Memory B cell (primary cell): ENCODE measurements around the gene RNF8.
"Not testable (repeated sequence)": the region's sequence is repeated elsewhere in the genome, so short reads cannot be mapped to it uniquely, and the experiment has no call there.

ENCODE experiments used
- ATAC-seq: fragments of 150-1000 bp; cut with Tn5 transposase; 2 replicates; pipeline ENCODE4 v1.10.0; 2021; ENCODE audit warnings: low read depth, mild to moderate bottlenecking, moderate library complexity
- DNase-seq, 2 donors: peaks; one replicate each; pipeline ENCODE4 v3.0.0; 2022; ENCODE audit warnings: low spot score in 2 of 2
- H3K27ac Mint-ChIP-seq: one replicate; pipeline ENCODE4 v1.8.0; 2022; ENCODE audit warnings: mild to moderate bottlenecking, moderate library complexity, mixed read lengths
- H3K27me3 Mint-ChIP-seq: one replicate; pipeline ENCODE4 v1.8.0; 2022; ENCODE audit warnings: mixed read lengths
- H3K36me3 Mint-ChIP-seq: one replicate; pipeline ENCODE4 v1.8.0; 2022; ENCODE audit warnings: mild to moderate bottlenecking, mixed read lengths
- H3K4me1 Mint-ChIP-seq: one replicate; pipeline ENCODE4 v1.8.0; 2022; ENCODE audit warnings: mixed read lengths
- H3K4me3 Mint-ChIP-seq: one replicate; pipeline ENCODE4 v1.8.0; 2022; ENCODE audit warnings: mild to moderate bottlenecking, moderate library complexity, mixed read lengths
- H3K9me3 Mint-ChIP-seq: one replicate; pipeline ENCODE4 v1.8.0; 2022; ENCODE audit warnings: mixed read lengths

The RNF8 gene

GRCh38 chr6:37382994-37383765, 29.4 kb downstream of the RNF8 start:
- DNase-seq (no peak), ATAC-seq (no peak)
- Mint-ChIP-seq H3K27me3 (no peaks in the 10 kb centered on the region), H3K27ac (no peak overlapping the region), H3K9me3 (no peaks in the 10 kb centered on the region), H3K4me1 (peaks cover 11% of the 10 kb centered on the region), H3K4me3 (no peak overlapping the region), H3K36me3 (peaks cover 18% of the 10 kb centered on the region)

GRCh38 chr6:37388578-37388977, 34.8 kb downstream of the RNF8 start:
- ATAC-seq (no peak), DNase-seq (no peak)

DNA sequence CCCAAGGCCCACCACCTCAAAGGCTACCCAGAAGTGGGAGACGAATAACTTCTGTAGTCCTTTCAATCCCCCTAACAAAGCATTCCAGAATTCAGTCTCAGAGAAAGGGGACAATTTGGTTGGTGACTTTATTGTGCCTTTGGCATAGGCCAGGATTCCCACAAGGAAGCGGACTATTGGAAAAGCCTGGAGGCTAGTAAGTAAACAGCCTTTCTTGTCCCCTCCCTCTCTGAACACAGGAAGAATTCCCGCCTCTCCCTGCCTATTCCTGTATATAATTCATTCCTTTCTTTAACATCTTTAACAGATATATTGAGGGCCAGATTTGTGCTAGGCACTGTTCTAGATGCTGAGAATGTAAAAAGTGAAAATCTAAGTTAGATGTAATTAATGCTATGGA, 36.1 kb downstream of the RNF8 start:
- Mint-ChIP-seq H3K4me3 (no peak overlapping the region), H3K4me1 (no peaks in the 10 kb centered on the region), H3K36me3 (peaks cover 14% of the 10 kb centered on the region), H3K27ac (no peak overlapping the region), H3K9me3 (no peaks in the 10 kb centered on the region), H3K27me3 (no peaks in the 10 kb centered on the region)
- no peak for ATAC-seq
- DNase-seq = no peak

More at GRCh38 chr6:37388578-37388977, 34.8 kb downstream of the RNF8 start:
- no peaks in the 10 kb centered on the region for H3K4me1 Mint-ChIP-seq
- H3K27me3 Mint-ChIP-seq = no peaks in the 10 kb centered on the region
- H3K4me3 Mint-ChIP-seq = no peak overlapping the region
- peaks cover 10% of the 10 kb centered on the region for H3K36me3 Mint-ChIP-seq
- no peaks in the 10 kb centered on the region for H3K9me3 Mint-ChIP-seq
- no peak overlapping the region for H3K27ac Mint-ChIP-seq

DNA sequence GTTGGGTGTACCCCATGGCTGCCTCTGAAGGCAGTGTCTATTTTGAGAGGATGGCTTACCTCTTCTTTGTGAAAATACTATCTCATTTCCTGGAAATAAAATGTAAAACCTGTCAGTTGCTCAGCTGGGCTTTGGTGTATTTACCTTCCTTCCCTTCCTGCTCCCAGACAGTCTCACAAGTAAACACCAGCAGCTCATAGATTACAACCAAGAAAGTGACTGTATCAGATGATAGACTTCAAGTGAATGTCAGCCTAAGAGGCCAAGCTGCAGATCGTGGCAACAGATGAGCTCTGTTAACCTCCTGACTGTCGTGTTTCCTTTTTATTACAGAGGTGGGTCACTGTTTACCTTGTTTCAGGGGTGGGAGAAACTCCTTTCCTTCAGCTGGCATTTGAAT, 37.3 kb downstream of the RNF8 start:
- H3K9me3 Mint-ChIP-seq = no peaks in the 10 kb centered on the region
- no peaks in the 10 kb centered on the region for H3K27me3 Mint-ChIP-seq
- no peak overlapping the region for H3K4me3 Mint-ChIP-seq
- ATAC-seq (no peak), DNase-seq (no peak)
- no peak overlapping the region for H3K27ac Mint-ChIP-seq
- peaks cover 9% of the 10 kb centered on the region for H3K36me3 Mint-ChIP-seq
- H3K4me1 Mint-ChIP-seq = no peaks in the 10 kb centered on the region

- Mint-ChIP-seq H3K4me1 (no peaks in the 10 kb centered on the region), H3K36me3 (peaks cover 8% of the 10 kb centered on the region), H3K27ac (no peak overlapping the region), H3K27me3 (no peaks in the 10 kb centered on the region), H3K4me3 (no peak overlapping the region), H3K9me3 (no peaks in the 10 kb centered on the region)
- ATAC-seq (no peak), DNase-seq (no peak)
These were observed 39.0 kb downstream of the RNF8 start for GRCh38 chr6:37392821-37393220.

GRCh38 chr6:37393381-37393929, 39.7 kb downstream of the RNF8 start:
- H3K36me3 Mint-ChIP-seq = peaks cover 8% of the 10 kb centered on the region
- H3K27ac Mint-ChIP-seq = no peak overlapping the region
- no peaks in the 10 kb centered on the region for H3K9me3 Mint-ChIP-seq
- no peak overlapping the region for H3K4me3 Mint-ChIP-seq
- DNase-seq (no peak), ATAC-seq (no peak)
- H3K4me1 Mint-ChIP-seq = no peaks in the 10 kb centered on the region
- no peaks in the 10 kb centered on the region for H3K27me3 Mint-ChIP-seq

GRCh38 chr6:37396571-37397180, 42.9 kb downstream of the RNF8 start:
- Mint-ChIP-seq H3K9me3 (no peaks in the 10 kb centered on the region), H3K27me3 (no peaks in the 10 kb centered on the region), H3K4me3 (no peak overlapping the region), H3K36me3 (peaks cover 3% of the 10 kb centered on the region), H3K4me1 (no peaks in the 10 kb centered on the region), H3K27ac (no peak overlapping the region)
- DNase-seq = no peak
- ATAC-seq = no peak

DNA sequence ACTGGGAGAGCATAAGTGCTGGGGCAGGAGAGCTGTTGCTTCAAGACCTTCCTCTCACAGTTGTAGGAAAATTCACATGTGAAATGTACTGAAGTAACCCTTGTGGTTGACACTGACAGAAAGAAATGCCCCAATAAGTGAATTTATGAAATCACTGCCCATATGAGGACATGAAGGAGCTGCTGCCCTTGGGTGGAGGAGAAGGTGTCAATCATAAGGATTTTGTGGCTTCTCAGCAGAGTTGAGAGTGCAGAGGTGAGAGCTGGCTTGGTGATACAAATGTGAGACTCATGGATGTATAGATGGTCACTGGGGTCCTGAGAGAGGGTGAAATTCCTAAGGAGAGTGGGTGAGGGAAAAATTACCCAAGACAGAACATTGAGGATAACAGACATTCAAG, 45.3 kb downstream of the RNF8 start:
- ATAC-seq (no peak), DNase-seq (no peak)
- Mint-ChIP-seq H3K9me3 (no peaks in the 10 kb centered on the region), H3K27me3 (no peaks in the 10 kb centered on the region), H3K36me3 (peaks cover 2% of the 10 kb centered on the region), H3K4me1 (no peaks in the 10 kb centered on the region), H3K27ac (no peak overlapping the region), H3K4me3 (no peak overlapping the region)

- H3K27me3 Mint-ChIP-seq = no peaks in the 10 kb centered on the region
- H3K36me3 Mint-ChIP-seq = no peaks in the 10 kb centered on the region
- DNase-seq (no peak), ATAC-seq (no peak)
- no peak overlapping the region for H3K27ac Mint-ChIP-seq
- H3K9me3 Mint-ChIP-seq = no peaks in the 10 kb centered on the region
- H3K4me3 Mint-ChIP-seq = no peak overlapping the region
- H3K4me1 Mint-ChIP-seq = no peaks in the 10 kb centered on the region
These were observed 46.2 kb downstream of the RNF8 start for GRCh38 chr6:37399795-37400490.

DNA sequence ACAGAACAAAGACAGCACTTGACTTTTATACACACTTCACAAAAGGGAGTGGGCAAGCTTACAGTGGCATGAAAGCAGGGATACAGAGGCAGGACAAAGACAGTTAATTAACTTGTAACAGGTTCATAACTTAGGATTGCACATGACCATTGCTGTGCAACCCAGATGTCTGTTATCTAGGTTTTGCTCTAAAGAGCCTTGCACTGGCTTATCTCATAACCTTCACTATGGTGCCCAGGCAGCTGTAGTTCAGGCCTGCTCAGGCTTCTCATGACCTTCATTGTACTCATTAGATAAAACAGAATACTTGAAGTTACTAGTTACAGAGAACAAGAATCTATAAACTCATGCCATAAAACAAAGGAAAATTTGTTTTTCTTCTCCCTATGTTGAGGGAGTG, 47.9 kb downstream of the RNF8 start:
- H3K4me1 Mint-ChIP-seq, H3K36me3 Mint-ChIP-seq, DNase-seq, H3K27ac Mint-ChIP-seq, ATAC-seq, H3K27me3 Mint-ChIP-seq, H3K9me3 Mint-ChIP-seq, H3K4me3 Mint-ChIP-seq: not testable (repeated sequence)

GRCh38 chr6:37406726-37407341, 53.1 kb downstream of the RNF8 start:
- DNase-seq (no peak), ATAC-seq (no peak)
- H3K4me1 Mint-ChIP-seq = no peaks in the 10 kb centered on the region
- H3K27ac Mint-ChIP-seq = no peak overlapping the region
- H3K4me3 Mint-ChIP-seq = no peak overlapping the region
- H3K36me3 Mint-ChIP-seq = no peaks in the 10 kb centered on the region
- H3K9me3 Mint-ChIP-seq = peaks cover 2% of the 10 kb centered on the region
- H3K27me3 Mint-ChIP-seq = no peaks in the 10 kb centered on the region

DNA sequence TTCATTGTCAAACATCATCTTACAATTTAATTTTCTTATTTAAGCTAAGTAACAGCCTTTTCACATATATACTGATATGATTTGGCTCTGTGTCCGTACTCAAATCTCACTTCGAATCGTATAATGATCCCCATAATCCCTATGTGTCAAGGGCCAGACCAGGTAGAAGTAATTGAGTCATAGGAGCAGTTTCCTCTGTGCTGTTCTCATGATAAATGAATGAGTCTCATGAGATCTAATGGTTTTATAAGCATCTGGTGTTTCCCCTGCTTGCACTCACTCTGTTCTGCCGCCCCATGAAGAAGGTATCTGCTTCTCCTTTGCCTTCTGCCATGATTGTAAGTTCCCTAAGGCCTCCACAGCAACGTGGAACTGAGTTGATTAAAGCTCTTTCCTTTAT, 54.2 kb downstream of the RNF8 start:
- Mint-ChIP-seq H3K27ac (no peak overlapping the region), H3K9me3 (peaks cover 2% of the 10 kb centered on the region), H3K36me3 (no peaks in the 10 kb centered on the region), H3K27me3 (no peaks in the 10 kb centered on the region), H3K4me3 (no peak overlapping the region), H3K4me1 (no peaks in the 10 kb centered on the region)
- ATAC-seq (no peak), DNase-seq (no peak)

DNA sequence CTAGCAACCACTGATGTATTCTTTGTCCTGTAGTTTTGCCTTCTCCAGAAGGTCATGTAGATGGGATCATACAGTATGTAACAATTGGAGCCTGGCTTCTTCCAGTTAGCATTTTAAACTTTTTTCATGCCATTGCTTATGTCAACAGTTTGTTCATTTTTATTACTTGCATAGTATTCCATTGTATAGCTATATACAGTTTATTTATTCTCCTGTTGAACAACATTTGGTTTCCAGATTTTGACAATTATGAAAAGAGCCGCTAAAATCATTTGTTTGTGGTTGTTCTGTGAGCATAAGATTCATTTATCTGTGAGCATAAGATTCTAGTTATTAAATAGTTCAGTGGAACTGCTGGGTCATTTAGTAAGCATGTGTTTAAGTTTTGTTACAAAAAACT, 55.7 kb downstream of the RNF8 start:
- no peak overlapping the region for H3K4me3 Mint-ChIP-seq
- no peaks in the 10 kb centered on the region for H3K4me1 Mint-ChIP-seq
- H3K36me3 Mint-ChIP-seq = no peaks in the 10 kb centered on the region
- no peak overlapping the region for H3K27ac Mint-ChIP-seq
- ATAC-seq = no peak
- peaks cover 2% of the 10 kb centered on the region for H3K9me3 Mint-ChIP-seq
- H3K27me3 Mint-ChIP-seq = peaks cover 1% of the 10 kb centered on the region
- no peak for DNase-seq

DNA sequence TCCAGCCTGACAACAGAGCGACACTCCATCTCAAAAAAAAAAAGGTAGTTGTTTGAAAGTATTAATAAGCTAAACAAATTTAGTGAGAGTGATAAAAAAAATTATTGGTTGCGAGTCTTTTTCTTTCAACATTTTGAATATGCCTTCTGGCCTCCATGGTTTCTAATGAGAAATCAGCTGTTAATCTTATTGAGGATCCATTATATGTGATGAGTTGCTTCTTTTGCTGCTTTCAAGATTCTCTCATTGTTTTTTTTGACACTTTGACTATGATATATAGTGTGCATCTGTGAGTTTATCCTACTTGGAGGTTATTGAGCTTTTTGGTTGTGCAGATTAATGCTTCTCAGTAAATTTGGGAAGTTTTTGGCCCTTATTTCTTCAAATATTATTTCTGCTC, 63.6 kb downstream of the RNF8 start:
- DNase-seq (no peak), ATAC-seq (no peak)
- Mint-ChIP-seq H3K36me3 (no peaks in the 10 kb centered on the region), H3K27me3 (peaks cover 1% of the 10 kb centered on the region), H3K9me3 (no peaks in the 10 kb centered on the region), H3K4me1 (no peaks in the 10 kb centered on the region), H3K4me3 (no peak overlapping the region), H3K27ac (no peak overlapping the region)
